CD4-positive, alpha-beta T cell treated with Interleukin-15 for 1 hour (primary cell): Measurements from ENCODE around the gene GAN.

Experiments
- DNase-seq: peaks from one replicate; pipeline ENCODE4 v3.0.0-alpha.2; 2020

The GAN gene

DNA sequence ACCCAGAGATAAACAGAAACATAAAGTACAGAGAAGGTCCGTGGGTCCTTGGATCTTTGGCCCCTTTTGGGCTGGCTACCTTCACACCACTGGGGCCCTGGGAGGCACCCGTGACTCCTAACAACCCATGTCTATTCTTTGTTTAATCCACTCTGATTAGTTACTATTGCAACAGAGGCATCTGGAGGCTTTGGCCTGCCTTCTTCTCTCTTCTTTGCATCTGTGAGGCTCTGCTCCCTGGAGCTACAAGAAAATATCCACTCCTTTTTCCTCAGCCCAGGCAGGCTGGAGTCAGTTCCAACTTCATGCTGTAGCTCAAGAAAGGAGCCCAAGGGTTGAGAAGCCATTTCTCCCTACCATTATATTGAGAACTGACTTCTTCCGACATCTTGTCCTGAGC lies 120.3 kb downstream of the GAN start:
- DNase-seq, result no peak

DNA sequence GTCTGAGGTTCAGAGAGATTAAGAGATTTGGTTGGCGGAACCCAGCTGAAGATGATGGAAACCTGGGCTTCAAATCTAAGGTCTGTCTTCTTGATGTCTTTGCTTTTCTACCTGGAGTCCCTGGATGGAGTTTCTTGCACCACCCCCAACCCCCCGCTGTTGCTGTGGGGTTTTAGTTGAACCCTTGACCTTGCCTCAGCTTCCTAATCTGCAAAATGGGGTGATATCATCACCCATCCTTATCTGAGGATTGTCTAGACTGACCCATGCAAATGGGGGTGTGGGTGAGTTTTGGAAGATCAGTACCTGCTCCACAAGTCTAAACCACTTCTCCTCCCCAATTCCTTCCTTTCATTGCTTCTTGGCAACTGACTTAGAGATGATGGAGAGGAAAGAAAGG lies 120.8 kb downstream of the GAN start:
- DNase-seq, result no peak

DNA sequence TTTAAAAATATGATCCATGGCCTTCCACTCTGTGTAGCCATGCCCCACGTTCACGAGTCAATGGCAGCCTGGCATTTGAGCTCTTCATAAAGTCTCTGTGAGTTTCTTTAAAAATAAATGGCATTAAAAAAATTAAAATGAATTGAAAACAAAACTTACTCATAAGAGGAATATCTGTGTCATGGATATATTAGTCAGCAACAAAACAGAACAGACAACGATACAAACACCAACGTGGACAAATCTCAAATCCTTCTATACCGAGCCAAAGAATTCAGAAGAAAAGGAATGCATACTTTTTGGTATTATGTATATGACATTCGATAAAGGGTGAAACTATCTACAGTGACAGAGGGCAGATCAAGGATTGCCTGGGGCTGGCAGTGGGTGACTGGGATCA lies 121.6 kb downstream of the GAN start:
- DNase-seq, result no peak

DNA sequence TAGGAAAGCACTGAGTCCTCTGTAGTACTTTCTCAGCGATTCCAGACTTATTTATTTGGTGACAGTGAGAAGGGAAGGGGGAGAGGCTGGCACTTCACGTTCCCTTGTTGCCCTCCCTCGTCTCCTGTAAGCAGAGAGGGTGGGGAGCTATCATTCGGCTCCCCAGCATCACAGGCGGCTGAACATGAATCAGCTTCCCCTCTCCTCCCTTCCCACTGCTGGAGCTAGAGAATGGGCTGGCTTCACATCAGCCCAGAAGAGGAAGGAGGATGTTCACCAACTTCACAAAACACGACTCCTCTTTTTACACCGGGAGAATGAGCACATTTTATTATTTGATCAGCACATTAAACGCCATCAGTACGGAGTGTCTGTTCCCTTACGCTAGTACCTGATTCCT lies 123.1 kb downstream of the GAN start:
- peak; percentile 47 for DNase-seq
